Measurements from ENCODE around the gene ADRA1B.
A peak's percentile ranks its signal among the peaks of the same experiment; 100 is the strongest.

Gene ADRA1B

GRCh38 chr5:160018945-160019625 is 102.8 kb downstream of the ADRA1B start:
- no peak for DNase-seq (ENCODE audit: low read depth)

- DNase-seq (ENCODE audit: low read depth), result no peak
Measured at GRCh38 chr5:160020266-160020770, 104.0 kb downstream of the ADRA1B start.

GRCh38 chr5:160020964-160021363 is 104.7 kb downstream of the ADRA1B start:
- DNase-seq (ENCODE audit: low read depth), result no peak

- DNase-seq (ENCODE audit: low read depth), result peak; percentile 26
Measured at GRCh38 chr5:160021831-160022446, 105.7 kb downstream of the ADRA1B start.
